ENCODE data around the gene PDE11A.
A peak's percentile ranks its signal among the peaks of the same experiment; 100 is the strongest.
"Not testable (repeated sequence)": the region's sequence is repeated elsewhere in the genome, so short reads cannot be mapped to it uniquely, and the experiment has no call there.

The PDE11A gene

GRCh38 chr2:177796654-177797415 lies 275.7 kb downstream of the PDE11A start:
- no peak for DNase-seq
- intact Hi-C loops (cut with DNase I) = no loop called here

- intact Hi-C loops (cut with DNase I) = no loop called here
- no peak for DNase-seq
Measured at GRCh38 chr2:177796011-177796410, 276.6 kb downstream of the PDE11A start.

- intact Hi-C loops (cut with DNase I); DNase-seq: not testable (repeated sequence)
Measured at GRCh38 chr2:177785143-177785542, 287.4 kb downstream of the PDE11A start.

GRCh38 chr2:177784745-177785067 lies 287.9 kb downstream of the PDE11A start:
- intact Hi-C loops (cut with DNase I) = no loop called here
- DNase-seq = no peak

- no peak for DNase-seq
Measured at GRCh38 chr2:177783835-177784744, 288.5 kb downstream of the PDE11A start.

GRCh38 chr2:177783091-177783490 lies 289.5 kb downstream of the PDE11A start:
- no peak for DNase-seq
- intact Hi-C loops (cut with DNase I) = no loop called here

More at GRCh38 chr2:177783835-177784744, 288.5 kb downstream of the PDE11A start:
- intact Hi-C loops (cut with DNase I) = no loop called here

- intact Hi-C loops (cut with DNase I) = no loop called here
- DNase-seq = no peak
Measured at GRCh38 chr2:177782613-177783012, 290.0 kb downstream of the PDE11A start.

GRCh38 chr2:177778472-177778871 lies 294.1 kb downstream of the PDE11A start:
- intact Hi-C loops (cut with DNase I) = no loop called here
- DNase-seq = no peak

- no peak for DNase-seq
- intact Hi-C loops (cut with DNase I) = no loop called here
Measured at GRCh38 chr2:177772529-177772928, 300.0 kb downstream of the PDE11A start.

GRCh38 chr2:177771191-177771590 lies 301.4 kb downstream of the PDE11A start:
- intact Hi-C loops (cut with DNase I) = no loop called here
- no peak for DNase-seq

GRCh38 chr2:177767768-177768167 lies 304.8 kb downstream of the PDE11A start:
- DNase-seq = peak in 1 of 42 donors; percentile 25
- intact Hi-C loops (cut with DNase I) = no loop called here

GRCh38 chr2:177765698-177766097 lies 306.9 kb downstream of the PDE11A start:
- no peak for DNase-seq
- intact Hi-C loops (cut with DNase I) = no loop called here

GRCh38 chr2:177763531-177764265 lies 308.9 kb downstream of the PDE11A start:
- peak; percentile 51 to 90 (median 75) for DNase-seq
- intact Hi-C loops (cut with DNase I) = no loop called here

- intact Hi-C loops (cut with DNase I) = no loop called here
- no peak for DNase-seq
Measured at GRCh38 chr2:177759443-177759842, 313.1 kb downstream of the PDE11A start.

- intact Hi-C loops (cut with DNase I) = no loop called here
- DNase-seq = peak in 41 of 42 donors; percentile 8 to 73 (median 46)
Measured at GRCh38 chr2:177758591-177759371, 313.8 kb downstream of the PDE11A start.

GRCh38 chr2:177756336-177756735 lies 316.2 kb downstream of the PDE11A start:
- intact Hi-C loops (cut with DNase I) = no loop called here

GRCh38 chr2:177754492-177754873 lies 318.1 kb downstream of the PDE11A start:
- intact Hi-C loops (cut with DNase I) = no loop called here
- DNase-seq = no peak

More at GRCh38 chr2:177756336-177756735, 316.2 kb downstream of the PDE11A start:
- DNase-seq = no peak

- intact Hi-C loops (cut with DNase I) = no loop called here
- DNase-seq = peak; percentile 11 to 80 (median 54)
Measured at GRCh38 chr2:177753682-177754491, 318.7 kb downstream of the PDE11A start.

Measured in head of caudate nucleus (tissue), 42 donors.